ENCODE results near the gene ROBO1.

- no peak for TF ChIP-seq CTCF (optimal IDR thresholded peaks at IDR 0.05 in 1 of 3, IDR thresholded peaks at IDR 0.05 in 1 of 3, conservative IDR thresholded peaks at IDR 0.05 in 1 of 3; ENCODE audit: extremely low read depth in 1 of 3, insufficient read depth in 2 of 3, low read length in 3 of 3)
- no peak for TF ChIP-seq EZH2 (IDR thresholded peaks at IDR 0.05; ENCODE audit: low read length)
Observed at GRCh38 chr3:79018265-79018664, 749.5 kb downstream of the ROBO1 start.
